ENCODE measurements around the gene PLLP.

PLLP gene

DNA sequence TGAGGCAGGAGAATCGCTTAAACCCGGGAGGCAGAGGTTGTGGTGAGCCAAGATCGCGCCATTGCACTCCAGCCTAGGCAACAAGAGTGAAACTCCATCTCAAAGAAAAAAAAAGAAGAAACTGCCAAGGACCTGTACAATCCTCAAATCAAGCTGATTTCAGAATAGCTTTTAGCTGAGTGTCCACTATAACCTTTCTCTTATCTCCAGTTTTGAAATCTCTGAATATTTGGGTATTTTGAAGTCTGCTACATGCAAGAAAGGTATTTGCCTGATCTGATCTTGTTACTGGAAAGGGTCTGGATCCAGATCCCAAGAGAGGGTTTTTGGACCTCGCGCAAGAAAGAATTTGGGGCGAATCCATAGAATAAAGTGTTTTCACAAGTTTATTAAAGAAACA, 58.5 kb downstream of the PLLP start:
- DNase-seq (ENCODE audit: low spot score) = no peak

DNA sequence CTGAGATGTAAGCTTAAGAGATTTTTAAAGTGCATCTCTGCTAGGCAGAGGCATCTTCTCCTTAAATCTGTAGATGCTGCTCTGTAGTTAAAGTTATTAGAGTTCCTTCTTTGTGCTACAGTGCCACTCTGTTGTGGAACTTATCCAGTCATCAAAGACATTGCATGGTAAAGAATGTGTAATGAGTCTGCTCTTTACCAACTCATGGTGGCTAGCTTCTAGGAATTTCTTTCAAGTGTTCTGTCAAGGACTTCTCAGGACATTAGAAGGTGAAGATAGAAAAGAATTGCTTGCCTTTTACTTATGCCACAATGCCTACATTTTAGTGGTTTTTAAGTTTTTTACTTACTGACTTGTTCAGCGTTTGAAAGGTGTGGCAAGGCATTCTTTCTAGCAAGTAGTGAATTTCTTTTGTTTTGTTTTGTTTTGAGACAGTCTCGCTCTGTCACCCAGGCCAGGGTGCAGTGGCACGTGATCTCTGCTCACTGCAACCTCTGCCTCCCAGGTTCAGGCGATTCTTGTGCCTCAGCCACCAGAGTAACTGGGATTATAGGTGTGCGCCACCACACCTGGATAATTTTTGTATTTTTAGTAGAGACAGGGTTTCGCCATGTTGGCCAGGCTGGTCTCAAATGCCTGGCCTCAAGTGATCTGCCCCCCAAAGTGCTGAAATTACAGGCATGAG, 59.7 kb downstream of the PLLP start:
- DNase-seq (ENCODE audit: low spot score) = no peak

DNA sequence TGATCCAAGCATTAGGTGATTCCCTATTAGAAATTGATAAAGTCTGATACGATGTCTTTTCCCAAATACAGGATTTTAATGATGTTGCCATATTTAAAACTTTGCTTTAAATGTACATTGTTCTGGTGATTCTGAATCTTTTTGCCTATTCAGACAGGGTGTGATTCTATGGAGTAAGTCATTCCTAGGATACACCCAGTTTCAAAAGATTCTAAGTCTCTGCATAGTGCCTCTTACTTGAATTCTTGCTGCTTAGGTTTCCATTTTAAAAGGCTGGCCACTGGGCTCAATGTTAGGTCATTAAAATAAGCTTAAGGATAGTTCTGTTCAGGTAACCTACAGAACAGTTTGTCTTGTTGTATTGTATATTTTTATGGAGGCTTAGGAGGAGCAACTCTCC, 61.4 kb downstream of the PLLP start:
- no peak for DNase-seq (ENCODE audit: low spot score)

DNA sequence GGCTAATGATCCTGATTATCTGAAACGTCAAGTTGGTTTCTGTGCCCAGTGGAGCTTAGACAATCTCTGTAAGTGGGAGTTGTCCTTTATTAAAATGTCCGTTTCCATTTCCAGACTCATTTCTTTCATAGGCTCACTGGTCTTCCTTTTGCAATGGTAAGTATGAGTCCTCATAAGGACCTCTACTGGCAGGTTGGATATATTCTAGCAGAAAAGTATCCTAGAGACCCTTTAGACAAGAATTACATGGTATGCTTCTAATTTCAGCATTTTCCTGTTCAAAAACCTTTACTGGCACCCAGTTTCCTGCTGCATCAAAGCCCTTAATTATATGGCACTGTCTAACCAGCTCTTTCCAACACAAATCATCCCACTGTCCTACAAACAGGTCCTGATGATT, 67.5 kb downstream of the PLLP start:
- DNase-seq (ENCODE audit: low spot score) = no peak

DNA sequence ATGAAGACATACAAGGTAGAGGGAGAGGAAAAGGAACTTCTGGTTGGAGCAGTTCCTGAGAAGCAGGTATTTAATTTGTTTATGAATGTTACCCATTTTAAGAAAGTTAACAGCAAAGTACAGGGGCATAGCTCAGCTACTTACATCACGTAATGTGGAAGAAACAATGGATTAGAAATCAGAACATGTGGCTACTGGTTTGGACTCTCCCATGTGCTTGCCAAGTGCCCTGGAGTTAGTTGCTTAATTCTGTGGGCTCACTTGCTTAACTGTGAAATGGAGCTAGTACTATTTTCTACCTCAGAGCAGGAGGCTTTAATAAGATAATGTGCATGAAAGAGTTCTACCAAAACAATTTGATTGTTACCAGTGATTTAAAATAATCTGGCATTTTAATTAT, 71.0 kb downstream of the PLLP start:
- no peak for DNase-seq (ENCODE audit: low spot score)

DNA sequence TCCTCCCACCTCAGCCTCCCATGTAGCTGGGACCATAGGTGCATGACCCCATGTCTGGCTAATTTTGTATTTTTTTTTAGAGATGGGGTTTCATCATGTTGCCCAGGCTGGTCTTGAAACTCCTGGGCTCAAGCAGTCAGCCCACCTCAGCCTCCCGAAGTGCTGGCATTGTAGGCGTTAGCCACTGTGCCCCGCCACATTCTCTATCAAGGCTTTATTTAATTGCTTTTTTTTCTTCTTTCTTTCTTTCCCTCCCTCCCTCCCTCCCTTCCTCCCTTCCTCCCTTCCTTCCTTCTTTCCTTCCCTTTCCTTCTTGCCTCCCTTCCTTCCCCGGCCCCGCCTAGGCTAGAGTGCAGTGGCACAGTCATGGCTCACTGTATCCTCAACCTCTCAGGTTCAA, 74.7 kb downstream of the PLLP start:
- no peak for DNase-seq (ENCODE audit: low spot score)

DNA sequence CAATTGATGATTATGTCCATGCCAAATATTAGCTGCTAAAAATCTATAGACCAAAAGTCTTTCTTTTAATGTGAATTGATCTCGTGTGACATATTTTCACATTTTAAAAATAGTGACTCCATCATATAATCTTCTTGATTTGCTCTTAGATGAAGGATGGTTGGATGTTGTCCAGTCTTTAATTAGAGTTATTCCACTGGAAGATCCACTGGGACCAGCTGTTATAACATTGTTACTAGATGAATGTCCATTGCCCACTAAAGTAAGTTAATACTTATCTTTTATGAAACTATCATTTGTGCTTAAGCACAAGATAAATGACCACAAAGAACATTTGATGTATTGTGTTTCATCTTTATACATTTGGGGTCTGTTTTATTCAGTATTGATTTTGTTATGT, 75.5 kb downstream of the PLLP start:
- no peak for DNase-seq (ENCODE audit: low spot score)

Measured in D341Med (cell line).